Urinary bladder (tissue), 4 donors: ENCODE measurements around the gene CD27. TPM values are rescaled to one million over a fixed set of nuclear protein-coding genes. Genes with fewer than 3 reads are reported as not detected.
"Not testable (repeated sequence)": the region's sequence is repeated elsewhere in the genome, so short reads cannot be mapped to it uniquely, and the experiment has no call there.

Experiments
- DNase-seq: peaks from one replicate; pipeline ENCODE4 v3.0.0-alpha.2; 2015; ENCODE audit errors: extremely low spot score
- H3K27ac ChIP-seq: one replicate; pipeline ENCODE4 v1.5.1; 2013; ENCODE audit warnings: low read depth, mild to moderate bottlenecking, moderate library complexity
- H3K36me3 ChIP-seq: one replicate; pipeline ENCODE4 v1.6.1; 2013; ENCODE audit warnings: mild to moderate bottlenecking, moderate library complexity; ENCODE audit not compliant: insufficient read depth
- H3K4me1 ChIP-seq: one replicate; pipeline ENCODE4 v1.6.1; 2013; ENCODE audit warnings: mild to moderate bottlenecking, moderate library complexity; ENCODE audit not compliant: insufficient read depth
- H3K4me3 ChIP-seq: one replicate; pipeline ENCODE4 v1.5.1; 2013; ENCODE audit warnings: low read depth, low read length
- WGBS: extraction: QIAGEN DNeasy Blood & Tissue Kit; methylation state at CpG from one replicate; pipeline ENCODE4 v1.1.7; 2013; 5-methylcytosine and 5-hydroxymethylcytosine counted together
- polyA plus RNA-seq: library from polyadenylated mRNA; stranded (reverse); fragments of 200-250 nt; gene quantifications from one replicate; pipeline ENCODE4 v1.2.3, GENCODE V29; 2013
- total RNA-seq: library from RNA; depleted of rRNA; stranded (reverse); fragments of >200 nt; gene quantifications from one replicate; pipeline ENCODE4 v1.2.3, GENCODE V29; 2014
- donor health status: healthy with polysubstance abuse.
- donor health status: healthy.

Gene CD27
- total and polyA plus RNA-seq, 2 donors: 0.26 to 1.7 TPM

- no peak for DNase-seq
- no peak overlapping the region for H3K4me3 ChIP-seq
- H3K36me3 ChIP-seq: no peaks in the 10 kb centered on the region
- no peak overlapping the region for H3K27ac ChIP-seq
- 71% methylated on average over 15 of the region's 15 CpGs for WGBS
- no peaks in the 10 kb centered on the region for H3K4me1 ChIP-seq
Measured at GRCh38 chr12:6461401-6462233, 16.9 kb downstream of the CD27 start.

GRCh38 chr12:6462234-6462995, 17.7 kb downstream of the CD27 start:
- no peaks in the 10 kb centered on the region for H3K4me1 ChIP-seq
- WGBS: 85% methylated on average over 14 of the region's 14 CpGs

GRCh38 chr12:6463216-6463615, 18.5 kb downstream of the CD27 start:
- WGBS: 79% methylated on average over 7 of the region's 7 CpGs
- DNase-seq: no peak
- H3K4me3 ChIP-seq: no peak overlapping the region
- H3K27ac ChIP-seq: no peak overlapping the region
- H3K4me1 ChIP-seq: no peaks in the 10 kb centered on the region
- no peaks in the 10 kb centered on the region for H3K36me3 ChIP-seq

More at GRCh38 chr12:6462234-6462995, 17.7 kb downstream of the CD27 start:
- Histone ChIP-seq H3K27ac (no peak overlapping the region), H3K36me3 (no peaks in the 10 kb centered on the region), H3K4me3 (no peak overlapping the region)
- DNase-seq: no peak

- Histone ChIP-seq H3K27ac (no peak overlapping the region), H3K36me3 (no peaks in the 10 kb centered on the region), H3K4me3 (no peak overlapping the region), H3K4me1 (no peaks in the 10 kb centered on the region)
- 89% methylated on average over 6 of the region's 6 CpGs for WGBS
- DNase-seq: no peak
Measured at GRCh38 chr12:6463858-6464257, 19.1 kb downstream of the CD27 start.

- 92% methylated on average over 8 of the region's 8 CpGs for WGBS
- H3K27ac ChIP-seq: no peak overlapping the region
- H3K4me1 ChIP-seq: no peaks in the 10 kb centered on the region
- no peak for DNase-seq
- no peak overlapping the region for H3K4me3 ChIP-seq
- no peaks in the 10 kb centered on the region for H3K36me3 ChIP-seq
Measured at GRCh38 chr12:6464531-6464930, 19.8 kb downstream of the CD27 start.

- Histone ChIP-seq H3K27ac (no peak overlapping the region), H3K4me3 (no peak overlapping the region), H3K4me1 (no peaks in the 10 kb centered on the region), H3K36me3 (no peaks in the 10 kb centered on the region)
- no peak for DNase-seq
- WGBS: 35% methylated on average over 6 of the region's 6 CpGs
Measured at GRCh38 chr12:6465467-6466183, 20.9 kb downstream of the CD27 start.

- no peak overlapping the region for H3K4me3 ChIP-seq
- no peak overlapping the region for H3K27ac ChIP-seq
- DNase-seq: no peak
- H3K36me3 ChIP-seq: no peaks in the 10 kb centered on the region
- H3K4me1 ChIP-seq: no peaks in the 10 kb centered on the region
- 95% methylated on average over 5 of the region's 5 CpGs for WGBS
Measured at GRCh38 chr12:6466184-6466573, 21.4 kb downstream of the CD27 start.

GRCh38 chr12:6466751-6467150, 22.0 kb downstream of the CD27 start:
- H3K36me3 ChIP-seq, H3K4me1 ChIP-seq, H3K4me3 ChIP-seq, DNase-seq, H3K27ac ChIP-seq: not testable (repeated sequence)
- 81% methylated on average over 4 of the region's 4 CpGs for WGBS

- H3K4me1 ChIP-seq: not testable (repeated sequence)
- 95% methylated on average over 9 of the region's 9 CpGs for WGBS
Measured at GRCh38 chr12:6467571-6468282, 23.0 kb downstream of the CD27 start.

GRCh38 chr12:6468283-6468575, 23.5 kb downstream of the CD27 start:
- Histone ChIP-seq H3K36me3 (no peaks in the 10 kb centered on the region), H3K4me3 (no peak overlapping the region), H3K4me1 (no peaks in the 10 kb centered on the region), H3K27ac (no peak overlapping the region)
- no peak for DNase-seq

More at GRCh38 chr12:6467571-6468282, 23.0 kb downstream of the CD27 start:
- H3K27ac ChIP-seq, DNase-seq, H3K36me3 ChIP-seq, H3K4me3 ChIP-seq: not testable (repeated sequence)

- DNase-seq: no peak
- WGBS: 82% methylated on average over 6 of the region's 6 CpGs
- Histone ChIP-seq H3K4me1 (no peaks in the 10 kb centered on the region), H3K27ac (no peak overlapping the region), H3K36me3 (no peaks in the 10 kb centered on the region), H3K4me3 (no peak overlapping the region)
Measured at GRCh38 chr12:6469092-6469491, 24.3 kb downstream of the CD27 start.

GRCh38 chr12:6469609-6470374, 25.0 kb downstream of the CD27 start:
- Histone ChIP-seq H3K27ac (peak overlapping the region; percentile 63), H3K4me3 (peak overlapping the region; percentile 72), H3K36me3 (no peaks in the 10 kb centered on the region), H3K4me1 (no peaks in the 10 kb centered on the region)
- DNase-seq: no peak
- WGBS: 14% methylated on average over 16 of the region's 16 CpGs
